A549 (cell line): ENCODE results near the gene SNX10. TPM values are rescaled to one million over a fixed set of nuclear protein-coding genes. Genes with fewer than 3 reads are reported as not detected.
"Not testable (repeated sequence)": the region's sequence is repeated elsewhere in the genome, so short reads cannot be mapped to it uniquely, and the experiment has no call there.

Experiments used
- ATAC-seq, 2 experiments: fragments of 200-7000 bp in 1 of 2; fragments of >200 bp in 1 of 2; cut with Nextera tagmentation in 1 of 2; cut with Tn5 transposase in 1 of 2; 3 replicates each; pipeline versions ENCODE4 v1.8.0 to v1.9.1; 2018 to 2020; ENCODE audit warnings: mild to moderate bottlenecking in 1 of 2, moderate library complexity in 1 of 2
- CTCF ChIA-PET: fragments of 300-600 bp; sonication (Branson Sonifier 250); formaldehyde crosslinking; extraction: SDS; loops from one replicate; lab custom pipeline; 2021; ENCODE audit warnings: antibody characterized with exemption, inconsistent platforms; lab: Yijun Ruan, JAX
- POLR2A ChIA-PET: fragments of 350-600 bp; formaldehyde crosslinking; extraction: SDS; loops from one replicate; lab custom pipeline; 2021; ENCODE audit warnings: antibody characterized with exemption, inconsistent platforms; lab: Yijun Ruan, JAX
- DNase-seq, 2 experiments: peaks; one replicate each; pipeline versions ENCODE4 v3.0.0 to v3.0.0-alpha.2; 2011 to 2016; ENCODE audit warnings: low read depth in 1 of 2, low spot score in 1 of 2
- FAIRE-seq: peaks from 2 replicates; lab custom pipeline; 2011; peaks lifted over from hg19 to GRCh38; lab: Jason Lieb, UNC
- H3K27ac ChIP-seq, 2 experiments: fragments of >200 bp; sonication (Bioruptor Twin); formaldehyde crosslinking; 3 replicates each; pipeline ENCODE4 v1.5.1; 2016 to 2017
- H3K4me1 ChIP-seq: fragments of >200 bp; sonication (Bioruptor Twin); formaldehyde crosslinking; 3 replicates; pipeline ENCODE4 v1.6.1; 2016
- H3K4me2 ChIP-seq: fragments of >200 bp; sonication (Bioruptor Twin); formaldehyde crosslinking; 3 replicates; pipeline ENCODE4 v1.6.1; 2016
- H3K4me3 ChIP-seq: fragments of >200 bp; sonication (Bioruptor Twin); formaldehyde crosslinking; 3 replicates; pipeline ENCODE4 v1.5.1; 2016
- H3K9me3 ChIP-seq: fragments of >200 bp; sonication (Bioruptor Twin); formaldehyde crosslinking; 3 replicates; pipeline ENCODE4 v1.6.1; 2016
- CHD2 ChIP-seq: fragments of 150-350 bp; IDR thresholded peaks from 2 replicates; pipeline ENCODE4 v1.6.1; 2014; ENCODE audit warnings: low read length; ENCODE audit not compliant: partially characterized antibody
- EHMT2 ChIP-seq: fragments of 200-600 bp; sonication (generic); IDR thresholded peaks from 2 replicates; pipeline ENCODE4 v1.6.1; 2016; ENCODE audit warnings: antibody characterized with exemption, low read depth, mild to moderate bottlenecking, moderate library complexity
- HEYL ChIP-seq: fragments of 250-450 bp; sonication (Bioruptor Pico); IDR thresholded peaks from 2 replicates; pipeline ENCODE4 v1.8.0; 2021; ENCODE audit warnings: mild to moderate bottlenecking, moderate library complexity
- HOXA7 ChIP-seq: fragments of 250-450 bp; sonication (Bioruptor Pico); IDR thresholded peaks from 2 replicates; pipeline ENCODE4 v1.5.0; 2020; ENCODE audit warnings: mild to moderate bottlenecking, moderate library complexity
- JUN ChIP-seq, 2 experiments: fragments of >200 bp; sonication (Bioruptor Twin); formaldehyde crosslinking; IDR thresholded peaks; 2 replicates in 1 of 2; 3 replicates in 1 of 2; pipeline ENCODE4 v1.6.1; 2016 to 2017
- KDM5A ChIP-seq: fragments of 200-600 bp; sonication (generic); IDR thresholded peaks from 2 replicates; pipeline ENCODE4 v1.6.1; 2016; ENCODE audit warnings: antibody characterized with exemption, mild to moderate bottlenecking
- MAZ ChIP-seq: fragments of 150-350 bp; IDR thresholded peaks from 2 replicates; pipeline ENCODE4 v1.6.1; 2014; ENCODE audit warnings: antibody characterized with exemption, low read depth, low read length, borderline replicate concordance
- NPAS2 ChIP-seq: fragments of 250-450 bp; sonication (Bioruptor Pico); IDR thresholded peaks from 2 replicates; pipeline ENCODE4 v1.8.0; 2022; ENCODE audit warnings: mild to moderate bottlenecking, moderate library complexity, borderline replicate concordance
- NR3C1 ChIP-seq: fragments of >200 bp; sonication (Bioruptor Twin); formaldehyde crosslinking; IDR thresholded peaks from 3 replicates; pipeline ENCODE4 v1.6.1; 2017
- RAD21 ChIP-seq, 2 experiments: fragments of >200 bp in 1 of 2; sonication (Bioruptor Twin) in 1 of 2; formaldehyde crosslinking in 1 of 2; IDR thresholded peaks in 1 of 2; conservative IDR thresholded peaks in 1 of 2; 2 replicates in 1 of 2; 3 replicates in 1 of 2; pipeline ENCODE4 v1.6.1; 2012 to 2018; ENCODE audit warnings: inconsistent platforms in 1 of 2
- RARB ChIP-seq: fragments of 250-450 bp; sonication (Bioruptor Pico); IDR thresholded peaks from 2 replicates; pipeline ENCODE4 v1.8.0; 2021; ENCODE audit warnings: mild to moderate bottlenecking, moderate library complexity
- RFX5 ChIP-seq: fragments of 450-650 bp; IDR thresholded peaks from 2 replicates; pipeline ENCODE4 v1.7.1; 2014; ENCODE audit warnings: antibody characterized with exemption, mild to moderate bottlenecking, moderate library complexity
- TFCP2L1 ChIP-seq: fragments of 250-450 bp; sonication (Bioruptor Pico); IDR thresholded peaks from 2 replicates; pipeline ENCODE4 v1.5.0; 2021; ENCODE audit warnings: mild to moderate bottlenecking
- ZSCAN20 ChIP-seq: fragments of 250-450 bp; sonication (Bioruptor Pico); IDR thresholded peaks from 2 replicates; pipeline ENCODE4 v1.8.0; 2022; ENCODE audit warnings: mild to moderate bottlenecking, moderate library complexity
- WGBS: methylation state at CpG from one replicate; pipeline ENCODE4 v1.1.6; 2017; ENCODE audit errors: missing lambda C conversion rate; 5-methylcytosine and 5-hydroxymethylcytosine counted together
- polyA plus RNA-seq, 4 experiments: library from polyadenylated mRNA; depleted of rRNA in 3 of 4; stranded (reverse); fragments of >200 nt; fragmentation: RNase III in 1 of 4; extraction: RNeasy Plus Mini Kit Qiagen cat#74134 plus additional on column Dnase treatment in 1 of 4; gene quantifications; 2 replicates in 3 of 4; 3 replicates in 1 of 4; pipeline ENCODE4 v1.2.3, GENCODE V29; 2011 to 2017
- TF ChIP-seq, protein P1 (sequence below): fragments of >200 bp; sonication (Bioruptor Twin); formaldehyde crosslinking; IDR thresholded peaks from 3 replicates; pipeline ENCODE4 v1.5.1; 2016
- TF ChIP-seq, protein P2 (sequence below): IDR thresholded peaks from 2 replicates; pipeline ENCODE4 v1.6.1; 2012
- TF ChIP-seq, protein P3 (sequence below): fragments of 250-450 bp; sonication (Bioruptor Pico); IDR thresholded peaks from 2 replicates; pipeline ENCODE4 v1.5.0; 2020; ENCODE audit warnings: low read depth, mild to moderate bottlenecking, moderate library complexity
- TF ChIP-seq, protein P4 (sequence below): IDR thresholded peaks from 2 replicates; pipeline ENCODE4 v1.6.1; 2012
- TF ChIP-seq, protein P5 (sequence below): fragments of 450-650 bp; IDR thresholded peaks from 2 replicates; pipeline ENCODE4 v1.6.1; 2014; ENCODE audit warnings: antibody characterized with exemption
- TF ChIP-seq, protein P6 (sequence below): fragments of >200 bp; sonication (Bioruptor Twin); formaldehyde crosslinking; IDR thresholded peaks from 2 replicates; pipeline ENCODE4 v1.6.1; 2016

SNX10 gene
- polyA plus RNA-seq, 2 of the 4 experiments (the other 2 are of a cell fraction), result 4.5 to 12.6 TPM

DNA sequence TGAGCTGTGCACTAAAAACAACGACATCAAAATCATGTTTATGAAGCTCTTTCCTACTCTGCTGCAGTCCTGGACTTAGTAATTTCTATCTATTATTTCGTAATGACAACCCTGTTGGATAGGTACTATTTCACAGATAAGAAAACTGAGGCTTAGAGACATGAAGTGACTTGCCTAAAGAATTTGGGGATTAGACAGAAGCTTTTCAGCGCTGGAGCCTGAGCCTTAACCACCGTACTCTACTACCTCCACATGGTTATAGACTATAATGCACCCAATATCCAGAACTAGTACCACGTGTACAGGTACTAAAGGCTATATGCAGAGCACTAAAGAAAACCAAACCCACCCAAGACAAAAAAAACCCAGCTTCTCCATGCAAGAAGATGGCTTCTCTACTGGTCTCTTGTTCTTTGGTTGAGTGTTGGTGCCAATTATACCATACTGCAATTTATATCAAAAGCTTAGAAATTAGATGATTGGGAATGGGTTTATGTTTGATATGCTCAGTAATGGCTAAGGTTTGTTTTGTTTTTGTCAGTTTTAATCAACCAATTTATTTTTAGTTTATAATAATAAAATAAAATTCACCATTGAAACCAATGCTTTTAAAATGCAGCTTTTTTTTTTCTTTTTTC lies 6.5 kb upstream of the SNX10 start:
- Histone ChIP-seq H3K4me2 (no peak overlapping the region), H3K27ac (no peak overlapping the region), H3K9me3 (no peaks in the 10 kb centered on the region), H3K4me1 (no peaks in the 10 kb centered on the region), H3K4me3 (no peak overlapping the region)
- FAIRE-seq, result no peak
- DNase-seq, result peak in 1 of 2 experiments; percentile 33
- CTCF ChIA-PET, result interaction anchor here (0.7 to 1.9 kb wide), 8 partner anchors 9 to 398 kb away, joined by 3 to 12 read pairs (median 4); no protein-coding TSS in a partner anchor
- POLR2A ChIA-PET, result interaction anchor here (0.7 kb wide), 1 partner anchor 85 kb away, joined by 3 read pairs; no protein-coding TSS in a partner anchor
- peak in 1 of 2 experiments; percentile 71; a peak in 3 of 6 replicates for ATAC-seq
- TF ChIP-seq RAD21 (conservative IDR thresholded peaks at IDR 0.05 in 1 of 2, IDR thresholded peaks at IDR 0.05 in 1 of 2) (0 out of 5 replicates have a peak, but pooled peaks of 1 of the 2 experiments have one; percentile 3), NPAS2 (CRISPR knock-in tag) (no peak)
- WGBS, result 67% methylated on average over 5 of the region's 5 CpGs

DNA sequence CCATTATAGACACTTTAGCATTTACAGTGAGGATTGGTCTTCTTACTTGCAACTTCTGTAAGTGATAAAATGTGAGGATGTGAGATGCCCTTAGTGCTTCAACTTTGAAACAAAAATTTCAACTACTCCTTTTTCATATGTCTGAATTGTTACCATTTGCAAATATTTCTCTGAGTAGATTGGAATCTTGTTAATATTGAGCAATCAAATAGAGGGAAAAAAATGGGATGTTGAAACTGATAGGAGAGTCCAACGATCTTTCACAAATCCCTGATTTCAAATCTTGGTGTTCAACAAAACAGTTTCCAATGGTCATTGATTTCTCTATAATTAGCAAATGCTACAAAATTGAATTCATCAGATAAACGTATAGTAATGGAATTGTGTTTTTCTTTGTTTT lies 5.5 kb upstream of the SNX10 start:
- no peak for FAIRE-seq
- 69% methylated on average over 2 of the region's 2 CpGs for WGBS
- TF ChIP-seq, protein P1, sequence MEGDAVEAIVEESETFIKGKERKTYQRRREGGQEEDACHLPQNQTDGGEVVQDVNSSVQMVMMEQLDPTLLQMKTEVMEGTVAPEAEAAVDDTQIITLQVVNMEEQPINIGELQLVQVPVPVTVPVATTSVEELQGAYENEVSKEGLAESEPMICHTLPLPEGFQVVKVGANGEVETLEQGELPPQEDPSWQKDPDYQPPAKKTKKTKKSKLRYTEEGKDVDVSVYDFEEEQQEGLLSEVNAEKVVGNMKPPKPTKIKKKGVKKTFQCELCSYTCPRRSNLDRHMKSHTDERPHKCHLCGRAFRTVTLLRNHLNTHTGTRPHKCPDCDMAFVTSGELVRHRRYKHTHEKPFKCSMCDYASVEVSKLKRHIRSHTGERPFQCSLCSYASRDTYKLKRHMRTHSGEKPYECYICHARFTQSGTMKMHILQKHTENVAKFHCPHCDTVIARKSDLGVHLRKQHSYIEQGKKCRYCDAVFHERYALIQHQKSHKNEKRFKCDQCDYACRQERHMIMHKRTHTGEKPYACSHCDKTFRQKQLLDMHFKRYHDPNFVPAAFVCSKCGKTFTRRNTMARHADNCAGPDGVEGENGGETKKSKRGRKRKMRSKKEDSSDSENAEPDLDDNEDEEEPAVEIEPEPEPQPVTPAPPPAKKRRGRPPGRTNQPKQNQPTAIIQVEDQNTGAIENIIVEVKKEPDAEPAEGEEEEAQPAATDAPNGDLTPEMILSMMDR, result no peak
- TF ChIP-seq HEYL (CRISPR knock-in tag) (no peak), HOXA7 (CRISPR knock-in tag) (no peak), JUN (IDR thresholded peaks at IDR 0.05) (no peak)
- no peak overlapping the region for H3K27ac ChIP-seq
- DNase-seq, result no peak
- ChIA-PET POLR2A (no interaction called here), CTCF (interaction anchor here (1.1 to 1.9 kb wide), 3 partner anchors 10 to 393 kb away, joined by 3 to 5 read pairs (median 5); no protein-coding TSS in a partner anchor)
- ATAC-seq, result no peak
- no peak overlapping the region for H3K4me2 ChIP-seq
- no peaks in the 10 kb centered on the region for H3K9me3 ChIP-seq
- no peaks in the 10 kb centered on the region for H3K4me1 ChIP-seq
- no peak overlapping the region for H3K4me3 ChIP-seq

DNA sequence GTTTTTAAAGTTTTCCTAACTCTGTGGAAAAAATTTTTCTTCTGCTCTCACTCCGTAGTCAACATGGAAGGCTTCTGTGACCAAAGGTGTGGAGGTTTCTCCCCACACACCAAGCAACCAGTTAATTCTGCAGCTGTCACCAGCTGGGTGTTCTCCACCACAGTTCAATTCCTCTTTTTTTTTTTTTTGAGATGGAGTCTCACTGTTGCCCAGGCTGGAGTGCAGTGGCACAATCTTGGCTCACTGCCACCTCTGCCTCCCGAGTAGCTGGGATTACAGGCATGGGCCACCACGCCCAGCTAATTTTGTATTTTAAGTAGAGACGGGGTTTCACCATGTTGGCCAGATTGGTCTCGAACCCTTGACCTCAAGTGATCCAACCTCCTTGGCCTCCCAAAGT lies 3.5 kb upstream of the SNX10 start:
- H3K4me1 ChIP-seq, H3K4me2 ChIP-seq, H3K27ac ChIP-seq, FAIRE-seq, H3K4me3 ChIP-seq, DNase-seq, POLR2A ChIA-PET, H3K9me3 ChIP-seq, ATAC-seq: not testable (repeated sequence)
- CTCF ChIA-PET, result interaction anchor here (0.7 to 3.9 kb wide), 4 partner anchors 12 to 197 kb away, joined by 3 to 13 read pairs (median 6); no protein-coding TSS in a partner anchor
- WGBS, result 51% methylated on average over 5 of the region's 5 CpGs

DNA sequence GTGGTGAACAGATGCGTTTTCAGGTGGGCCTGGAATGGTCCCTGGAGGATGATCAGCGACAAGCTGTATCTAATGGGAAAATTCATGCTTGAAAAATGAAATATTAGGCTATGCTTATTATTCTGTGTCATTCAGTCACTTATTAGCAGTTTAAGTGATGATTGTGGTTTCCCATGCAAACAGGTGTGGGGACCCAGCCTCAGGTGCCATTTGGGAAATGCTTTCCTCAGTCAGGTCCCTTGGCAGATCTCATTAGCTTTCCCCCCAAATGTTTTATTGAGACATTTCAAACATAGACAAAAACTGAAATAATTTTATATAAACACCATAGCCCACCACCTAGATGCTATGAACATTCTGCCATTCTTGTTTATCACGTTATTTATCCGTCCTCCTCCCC lies 411 bp upstream of the SNX10 start:
- DNase-seq (no peak), ATAC-seq (no peak), FAIRE-seq (no peak)
- WGBS, result 49% methylated on average over 4 of the region's 4 CpGs
- TF ChIP-seq RARB (CRISPR knock-in tag) (no peak), HOXA7 (CRISPR knock-in tag) (no peak), RFX5 (no peak), JUN (IDR thresholded peaks at IDR 0.05) (no peak), KDM5A (no peak), ZSCAN20 (CRISPR knock-in tag) (no peak), TFCP2L1 (CRISPR knock-in tag) (no peak), CHD2 (no peak), EHMT2 (no peak), MAZ (no peak), NR3C1 (no peak)
- TF ChIP-seq, protein P2, sequence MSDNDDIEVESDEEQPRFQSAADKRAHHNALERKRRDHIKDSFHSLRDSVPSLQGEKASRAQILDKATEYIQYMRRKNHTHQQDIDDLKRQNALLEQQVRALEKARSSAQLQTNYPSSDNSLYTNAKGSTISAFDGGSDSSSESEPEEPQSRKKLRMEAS, result no peak
- TF ChIP-seq, protein P3, sequence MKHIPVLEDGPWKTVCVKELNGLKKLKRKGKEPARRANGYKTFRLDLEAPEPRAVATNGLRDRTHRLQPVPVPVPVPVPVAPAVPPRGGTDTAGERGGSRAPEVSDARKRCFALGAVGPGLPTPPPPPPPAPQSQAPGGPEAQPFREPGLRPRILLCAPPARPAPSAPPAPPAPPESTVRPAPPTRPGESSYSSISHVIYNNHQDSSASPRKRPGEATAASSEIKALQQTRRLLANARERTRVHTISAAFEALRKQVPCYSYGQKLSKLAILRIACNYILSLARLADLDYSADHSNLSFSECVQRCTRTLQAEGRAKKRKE (CRISPR knock-in tag), result no peak
- TF ChIP-seq, protein P4, sequence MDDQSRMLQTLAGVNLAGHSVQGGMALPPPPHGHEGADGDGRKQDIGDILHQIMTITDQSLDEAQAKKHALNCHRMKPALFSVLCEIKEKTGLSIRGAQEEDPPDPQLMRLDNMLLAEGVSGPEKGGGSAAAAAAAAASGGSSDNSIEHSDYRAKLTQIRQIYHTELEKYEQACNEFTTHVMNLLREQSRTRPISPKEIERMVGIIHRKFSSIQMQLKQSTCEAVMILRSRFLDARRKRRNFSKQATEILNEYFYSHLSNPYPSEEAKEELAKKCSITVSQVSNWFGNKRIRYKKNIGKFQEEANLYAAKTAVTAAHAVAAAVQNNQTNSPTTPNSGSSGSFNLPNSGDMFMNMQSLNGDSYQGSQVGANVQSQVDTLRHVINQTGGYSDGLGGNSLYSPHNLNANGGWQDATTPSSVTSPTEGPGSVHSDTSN, result no peak
- TF ChIP-seq, protein P5, sequence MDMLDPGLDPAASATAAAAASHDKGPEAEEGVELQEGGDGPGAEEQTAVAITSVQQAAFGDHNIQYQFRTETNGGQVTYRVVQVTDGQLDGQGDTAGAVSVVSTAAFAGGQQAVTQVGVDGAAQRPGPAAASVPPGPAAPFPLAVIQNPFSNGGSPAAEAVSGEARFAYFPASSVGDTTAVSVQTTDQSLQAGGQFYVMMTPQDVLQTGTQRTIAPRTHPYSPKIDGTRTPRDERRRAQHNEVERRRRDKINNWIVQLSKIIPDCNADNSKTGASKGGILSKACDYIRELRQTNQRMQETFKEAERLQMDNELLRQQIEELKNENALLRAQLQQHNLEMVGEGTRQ, result no peak
- TF ChIP-seq, protein P6, sequence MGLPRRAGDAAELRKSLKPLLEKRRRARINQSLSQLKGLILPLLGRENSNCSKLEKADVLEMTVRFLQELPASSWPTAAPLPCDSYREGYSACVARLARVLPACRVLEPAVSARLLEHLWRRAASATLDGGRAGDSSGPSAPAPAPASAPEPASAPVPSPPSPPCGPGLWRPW, result no peak
- H3K4me3 ChIP-seq, result peak overlapping the region; percentile 64
- CTCF ChIA-PET, result interaction anchor here (0.8 to 1.7 kb wide), 9 partner anchors 9 to 398 kb away, joined by 3 to 7 read pairs (median 3); no protein-coding TSS in a partner anchor
- H3K9me3 ChIP-seq, result no peaks in the 10 kb centered on the region
- H3K4me2 ChIP-seq, result peak overlapping the region; percentile 77
- POLR2A ChIA-PET, result interaction anchor here (0.5 to 1.2 kb wide), 2 partner anchors 32 to 91 kb away, joined by 3 to 4 read pairs; partner anchors contain the start of gene HNRNPA2B1
- H3K27ac ChIP-seq, result peak overlapping the region; percentile 70 to 91; a peak in 5 of 6 replicates
- 0 out of 3 replicates have a peak, but pooled peaks cover 4% of the 10 kb centered on the region for H3K4me1 ChIP-seq
